ENCODE data around the gene FHDC1.

DNA sequence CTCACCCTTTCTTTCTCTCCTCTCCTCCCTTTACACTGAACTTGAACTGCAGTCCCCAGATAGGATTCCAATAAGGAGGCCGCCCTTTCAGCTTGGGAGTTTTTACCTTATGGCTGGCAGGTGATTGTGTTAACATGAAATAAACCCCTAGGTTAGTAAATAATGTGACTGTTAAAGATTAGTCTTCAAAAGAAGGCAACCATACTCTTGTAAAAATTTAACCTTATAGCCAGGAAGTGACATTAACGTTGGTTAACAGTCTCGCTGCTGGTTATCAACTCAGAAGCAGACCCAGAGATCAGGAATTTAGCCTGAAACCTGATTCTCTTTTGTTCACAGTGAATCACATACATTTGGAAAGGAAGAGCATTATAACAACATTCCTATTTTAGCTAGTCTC lies 15.2 kb downstream of the FHDC1 start:
- TF ChIP-seq, protein P1, sequence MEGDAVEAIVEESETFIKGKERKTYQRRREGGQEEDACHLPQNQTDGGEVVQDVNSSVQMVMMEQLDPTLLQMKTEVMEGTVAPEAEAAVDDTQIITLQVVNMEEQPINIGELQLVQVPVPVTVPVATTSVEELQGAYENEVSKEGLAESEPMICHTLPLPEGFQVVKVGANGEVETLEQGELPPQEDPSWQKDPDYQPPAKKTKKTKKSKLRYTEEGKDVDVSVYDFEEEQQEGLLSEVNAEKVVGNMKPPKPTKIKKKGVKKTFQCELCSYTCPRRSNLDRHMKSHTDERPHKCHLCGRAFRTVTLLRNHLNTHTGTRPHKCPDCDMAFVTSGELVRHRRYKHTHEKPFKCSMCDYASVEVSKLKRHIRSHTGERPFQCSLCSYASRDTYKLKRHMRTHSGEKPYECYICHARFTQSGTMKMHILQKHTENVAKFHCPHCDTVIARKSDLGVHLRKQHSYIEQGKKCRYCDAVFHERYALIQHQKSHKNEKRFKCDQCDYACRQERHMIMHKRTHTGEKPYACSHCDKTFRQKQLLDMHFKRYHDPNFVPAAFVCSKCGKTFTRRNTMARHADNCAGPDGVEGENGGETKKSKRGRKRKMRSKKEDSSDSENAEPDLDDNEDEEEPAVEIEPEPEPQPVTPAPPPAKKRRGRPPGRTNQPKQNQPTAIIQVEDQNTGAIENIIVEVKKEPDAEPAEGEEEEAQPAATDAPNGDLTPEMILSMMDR (IDR thresholded peaks at IDR 0.05), result no peak
- TF ChIP-seq POLR2A (IDR thresholded peaks at IDR 0.05) (no peak), EP300 (IDR thresholded peaks at IDR 0.05; ENCODE audit: low read depth) (no peak), POLR2AphosphoS5 (IDR thresholded peaks at IDR 0.05) (no peak)

All from transverse colon (tissue), 4 donors.